ENCODE data around the gene MOAP1. TPM values are rescaled to one million over a fixed set of nuclear protein-coding genes. Genes with fewer than 3 reads are reported as not detected.
A peak's percentile ranks its signal among the peaks of the same experiment; 100 is the strongest.
"Not testable (repeated sequence)": the region's sequence is repeated elsewhere in the genome, so short reads cannot be mapped to it uniquely, and the experiment has no call there.

Gene MOAP1
- total RNA-seq, 1 donor from 2014 or later, result 19.7 TPM

- TF ChIP-seq CTCF (conservative IDR thresholded peaks at IDR 0.05; ENCODE audit: low read depth, low read length), result no peak
- DNase-seq (ENCODE audit: low read depth), result peak; percentile 35
Measured at GRCh38 chr14:93150227-93151208, 34.2 kb downstream of the MOAP1 start.

GRCh38 chr14:93148979-93149378 is 35.7 kb downstream of the MOAP1 start:
- no peak for TF ChIP-seq CTCF (conservative IDR thresholded peaks at IDR 0.05; ENCODE audit: low read depth, low read length)
- no peak overlapping the region for H3K4me3 ChIP-seq (ENCODE audit: low read depth, low read length)
- no peak for DNase-seq (ENCODE audit: low read depth)

More at GRCh38 chr14:93150227-93151208, 34.2 kb downstream of the MOAP1 start:
- no peak overlapping the region for H3K4me3 ChIP-seq (ENCODE audit: low read depth, low read length)

GRCh38 chr14:93146119-93146518 is 38.6 kb downstream of the MOAP1 start:
- no peak for TF ChIP-seq CTCF (conservative IDR thresholded peaks at IDR 0.05; ENCODE audit: low read depth, low read length)
- no peak for DNase-seq (ENCODE audit: low read depth)
- no peak overlapping the region for H3K4me3 ChIP-seq (ENCODE audit: low read depth, low read length)

- H3K4me3 ChIP-seq (ENCODE audit: low read depth, low read length), result no peak overlapping the region
- no peak for DNase-seq (ENCODE audit: low read depth)
- TF ChIP-seq CTCF (conservative IDR thresholded peaks at IDR 0.05; ENCODE audit: low read depth, low read length), result no peak
Measured at GRCh38 chr14:93142854-93143652, 41.6 kb downstream of the MOAP1 start.

GRCh38 chr14:93137864-93138263 is 46.8 kb downstream of the MOAP1 start:
- peak; percentile 31 for TF ChIP-seq CTCF (conservative IDR thresholded peaks at IDR 0.05; ENCODE audit: low read depth, low read length)
- DNase-seq (ENCODE audit: low read depth), result no peak
- H3K4me3 ChIP-seq (ENCODE audit: low read depth, low read length), result no peak overlapping the region

- not testable (repeated sequence) for DNase-seq (ENCODE audit: low read depth); H3K4me3 ChIP-seq (ENCODE audit: low read depth, low read length)
Measured at GRCh38 chr14:93136508-93136907, 48.2 kb downstream of the MOAP1 start.

GRCh38 chr14:93136009-93136408 is 48.7 kb downstream of the MOAP1 start:
- no peak for TF ChIP-seq CTCF (conservative IDR thresholded peaks at IDR 0.05; ENCODE audit: low read depth, low read length)
- DNase-seq (ENCODE audit: low read depth), result no peak
- no peak overlapping the region for H3K4me3 ChIP-seq (ENCODE audit: low read depth, low read length)

All from epithelial cell of proximal tubule (primary cell).